Suprapubic skin (tissue), 3 donors: ENCODE data around the gene DMPK.

Source experiments
- EP300 ChIP-seq: sonication (generic); formaldehyde crosslinking; IDR thresholded peaks from one replicate; pipeline ENCODE4 v1.6.1; 2017; ENCODE audit warnings: antibody characterized with exemption
- TF ChIP-seq, protein P1 (sequence below), 2 donors: fragments of 200-600 bp in 1 of 2; fragments of 450-650 bp in 1 of 2; sonication (generic) in 1 of 2; IDR thresholded peaks; one replicate each; pipeline ENCODE4 v1.5.1; 2016 to 2019; ENCODE audit warnings: antibody characterized with exemption in 2 of 2, mild to moderate bottlenecking in 1 of 2, moderate library complexity in 1 of 2

DNA sequence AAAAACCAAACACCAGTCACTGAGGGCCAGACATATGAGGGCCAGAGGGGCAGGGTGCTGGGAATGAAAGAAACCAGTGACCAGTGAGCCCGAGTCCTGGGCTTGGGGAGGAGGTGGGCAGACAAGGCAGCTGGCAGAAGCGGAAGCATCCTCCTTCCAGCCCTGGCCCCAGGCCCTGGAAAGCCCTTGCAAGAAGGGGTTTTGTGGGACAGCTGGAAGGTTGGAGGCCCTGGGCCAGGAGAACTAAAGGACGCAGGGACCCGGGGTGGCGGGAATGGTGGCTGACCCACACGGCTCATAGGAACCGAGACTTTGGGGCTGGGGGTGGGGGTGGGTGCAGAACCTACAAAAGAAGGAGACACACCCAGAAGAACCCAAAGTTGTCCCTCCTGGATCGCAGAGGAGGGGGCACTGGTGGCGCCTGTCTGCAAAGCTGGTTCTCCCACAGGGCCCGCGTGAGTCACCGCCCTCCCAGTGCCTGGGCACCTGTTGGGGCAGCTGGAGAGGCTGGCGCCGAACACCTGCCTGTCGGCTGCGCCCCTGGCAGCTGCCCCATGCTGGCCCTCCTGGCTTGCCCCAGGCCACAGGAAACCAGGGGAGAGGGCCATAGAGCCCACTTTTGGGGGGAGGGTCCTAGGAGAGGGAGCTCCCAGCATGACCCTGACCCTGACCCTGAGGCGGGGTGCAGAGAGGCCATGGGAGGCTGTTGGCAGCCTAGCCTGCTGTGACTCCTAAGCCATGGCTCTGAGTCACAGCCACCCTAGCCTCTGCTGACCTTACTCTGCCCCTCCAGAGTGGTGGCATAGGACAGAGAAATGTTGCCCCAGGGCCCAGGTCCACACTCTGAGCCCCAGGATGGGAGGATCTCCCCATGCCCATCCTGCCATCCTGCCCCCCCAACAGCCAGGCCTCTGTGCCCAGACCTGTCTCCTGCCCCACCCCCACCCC, 802 bp downstream of the DMPK start:
- TF ChIP-seq, protein P1, sequence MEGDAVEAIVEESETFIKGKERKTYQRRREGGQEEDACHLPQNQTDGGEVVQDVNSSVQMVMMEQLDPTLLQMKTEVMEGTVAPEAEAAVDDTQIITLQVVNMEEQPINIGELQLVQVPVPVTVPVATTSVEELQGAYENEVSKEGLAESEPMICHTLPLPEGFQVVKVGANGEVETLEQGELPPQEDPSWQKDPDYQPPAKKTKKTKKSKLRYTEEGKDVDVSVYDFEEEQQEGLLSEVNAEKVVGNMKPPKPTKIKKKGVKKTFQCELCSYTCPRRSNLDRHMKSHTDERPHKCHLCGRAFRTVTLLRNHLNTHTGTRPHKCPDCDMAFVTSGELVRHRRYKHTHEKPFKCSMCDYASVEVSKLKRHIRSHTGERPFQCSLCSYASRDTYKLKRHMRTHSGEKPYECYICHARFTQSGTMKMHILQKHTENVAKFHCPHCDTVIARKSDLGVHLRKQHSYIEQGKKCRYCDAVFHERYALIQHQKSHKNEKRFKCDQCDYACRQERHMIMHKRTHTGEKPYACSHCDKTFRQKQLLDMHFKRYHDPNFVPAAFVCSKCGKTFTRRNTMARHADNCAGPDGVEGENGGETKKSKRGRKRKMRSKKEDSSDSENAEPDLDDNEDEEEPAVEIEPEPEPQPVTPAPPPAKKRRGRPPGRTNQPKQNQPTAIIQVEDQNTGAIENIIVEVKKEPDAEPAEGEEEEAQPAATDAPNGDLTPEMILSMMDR (IDR thresholded peaks at IDR 0.05), result no peak
- TF ChIP-seq EP300, result no peak
